Right lobe of liver (tissue), 4 donors: ENCODE measurements around the gene RAMAC.

Experiments
- CTCF ChIP-seq, 4 donors: fragments of 200-600 bp in 3 of 4; fragments of 450-650 bp in 1 of 4; IDR thresholded peaks; one replicate each; pipeline versions ENCODE4 v1.5.1 to v1.8.0; 2016 to 2022; ENCODE audit warnings: antibody characterized with exemption in 4 of 4, mild to moderate bottlenecking in 2 of 4
- POLR2A ChIP-seq: fragments of 450-650 bp; IDR thresholded peaks from one replicate; pipeline ENCODE4 v1.6.1; 2017; ENCODE audit warnings: antibody characterized with exemption, mild to moderate bottlenecking
- donor health status: DM: no; HTN: no; CAD: no.
- donor health status: DM: no; HTN: no; CAD: no.
- donor health status: DM: no; HTN: yes; CAD: no.

DNA sequence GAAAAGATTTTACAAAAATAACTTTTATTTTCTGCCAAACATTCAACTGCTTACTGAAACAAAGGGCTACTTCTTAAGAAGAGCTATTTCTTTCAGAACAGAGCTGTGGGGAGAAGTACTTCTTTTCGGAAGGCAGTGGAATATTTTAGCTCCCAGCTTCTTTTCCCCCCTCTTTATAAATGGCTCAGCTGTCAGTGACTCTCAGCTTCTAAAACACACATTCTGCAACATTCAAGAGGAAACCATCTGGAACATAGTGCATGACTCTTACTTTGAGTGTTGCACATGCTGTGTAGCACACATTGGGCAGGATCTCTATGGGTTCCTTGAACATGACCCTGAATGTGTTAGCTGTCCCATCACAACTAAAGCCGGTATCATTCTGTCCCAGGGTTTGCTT, 32.4 kb downstream of the RAMAC start:
- TF ChIP-seq CTCF (IDR thresholded peaks at IDR 0.05) (no peak), POLR2A (no peak)
